Measurements from ENCODE around the gene ZNF414.

The ZNF414 gene

DNA sequence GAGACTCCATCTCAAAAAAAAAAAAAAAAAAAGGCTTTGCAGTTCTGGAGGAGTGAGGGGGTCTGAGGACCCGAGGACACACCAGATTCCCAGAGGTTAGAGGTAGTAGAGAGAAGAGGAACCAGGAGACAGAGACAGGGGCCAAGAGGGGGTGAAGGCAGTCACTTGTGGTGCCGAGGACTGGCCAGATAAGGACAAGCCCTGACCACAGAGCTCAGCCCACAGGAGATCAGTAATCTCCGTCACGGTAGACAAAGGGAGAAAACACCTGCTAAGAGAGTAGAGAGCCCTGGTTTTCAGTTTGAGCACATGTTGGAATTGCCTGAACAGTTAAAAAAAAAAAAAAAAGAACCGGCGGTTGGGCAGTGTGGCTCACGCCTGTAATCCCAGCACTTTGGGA, 9.8 kb downstream of the ZNF414 start:
- H3K9me3 ChIP-seq (ENCODE audit: insufficient read depth, low read depth, low read length), result no peaks in the 10 kb centered on the region
- H3K4me1 ChIP-seq (ENCODE audit: insufficient read depth, low read length, poor library complexity, severe bottlenecking), result peaks cover 18% of the 10 kb centered on the region
- H3K9ac ChIP-seq (ENCODE audit: low read depth, low read length, poor library complexity, severe bottlenecking), result no peak overlapping the region
- no peaks in the 10 kb centered on the region for H3K36me3 ChIP-seq (ENCODE audit: insufficient read depth, low read length)
- H3F3A ChIP-seq (ENCODE audit: low read depth), result no peaks in the 10 kb centered on the region
- no peaks in the 10 kb centered on the region for H4K20me1 ChIP-seq (ENCODE audit: insufficient read depth, low read length, poor library complexity, severe bottlenecking)
- H3K27me3 ChIP-seq (ENCODE audit: insufficient read depth, low read length, poor library complexity, severe bottlenecking), result no peaks in the 10 kb centered on the region
- H2AFZ ChIP-seq (ENCODE audit: low read length), result no peak overlapping the region
- no peak overlapping the region for H3K4me2 ChIP-seq (ENCODE audit: low read depth, low read length, poor library complexity, severe bottlenecking)
- no peak for TF ChIP-seq EZH2phosphoT487 (IDR thresholded peaks at IDR 0.05; ENCODE audit: borderline replicate concordance)
- TF ChIP-seq, protein P1, sequence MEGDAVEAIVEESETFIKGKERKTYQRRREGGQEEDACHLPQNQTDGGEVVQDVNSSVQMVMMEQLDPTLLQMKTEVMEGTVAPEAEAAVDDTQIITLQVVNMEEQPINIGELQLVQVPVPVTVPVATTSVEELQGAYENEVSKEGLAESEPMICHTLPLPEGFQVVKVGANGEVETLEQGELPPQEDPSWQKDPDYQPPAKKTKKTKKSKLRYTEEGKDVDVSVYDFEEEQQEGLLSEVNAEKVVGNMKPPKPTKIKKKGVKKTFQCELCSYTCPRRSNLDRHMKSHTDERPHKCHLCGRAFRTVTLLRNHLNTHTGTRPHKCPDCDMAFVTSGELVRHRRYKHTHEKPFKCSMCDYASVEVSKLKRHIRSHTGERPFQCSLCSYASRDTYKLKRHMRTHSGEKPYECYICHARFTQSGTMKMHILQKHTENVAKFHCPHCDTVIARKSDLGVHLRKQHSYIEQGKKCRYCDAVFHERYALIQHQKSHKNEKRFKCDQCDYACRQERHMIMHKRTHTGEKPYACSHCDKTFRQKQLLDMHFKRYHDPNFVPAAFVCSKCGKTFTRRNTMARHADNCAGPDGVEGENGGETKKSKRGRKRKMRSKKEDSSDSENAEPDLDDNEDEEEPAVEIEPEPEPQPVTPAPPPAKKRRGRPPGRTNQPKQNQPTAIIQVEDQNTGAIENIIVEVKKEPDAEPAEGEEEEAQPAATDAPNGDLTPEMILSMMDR (conservative IDR thresholded peaks at IDR 0.05; ENCODE audit: low read length), result no peak
- no peaks in the 10 kb centered on the region for H3K9me2 ChIP-seq (replicated peaks; ENCODE audit: low read depth, low read length)
- H3K4me3 ChIP-seq (ENCODE audit: low read length, poor library complexity, severe bottlenecking), result no peak overlapping the region
- no peaks in the 10 kb centered on the region for H3K79me2 ChIP-seq (ENCODE audit: insufficient read depth, low read length)

DNA sequence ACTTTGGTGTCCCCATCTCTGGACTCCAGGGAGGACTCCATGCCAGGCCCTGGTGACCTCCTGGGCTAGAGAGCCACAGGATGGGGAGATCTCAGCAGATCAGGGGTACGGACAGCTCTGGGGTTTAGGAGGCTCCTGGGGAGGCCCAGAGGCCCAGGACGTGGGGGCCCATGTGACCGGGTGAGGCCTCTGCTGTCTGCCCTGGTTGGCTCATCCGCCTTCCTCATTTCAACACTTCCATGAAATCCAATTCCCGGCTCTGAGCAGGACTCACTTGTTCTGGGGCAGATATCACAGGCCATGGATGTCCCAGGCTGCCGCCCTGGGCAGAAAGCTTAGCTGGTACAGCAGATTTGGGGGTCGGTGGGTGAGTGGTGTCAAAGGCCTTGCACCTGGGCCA, 10.5 kb downstream of the ZNF414 start:
- Histone ChIP-seq H3K9me3 (ENCODE audit: insufficient read depth, low read depth, low read length) (no peaks in the 10 kb centered on the region), H3K4me1 (ENCODE audit: insufficient read depth, low read length, poor library complexity, severe bottlenecking) (peaks cover 18% of the 10 kb centered on the region), H3K36me3 (ENCODE audit: insufficient read depth, low read length) (no peaks in the 10 kb centered on the region), H3K9ac (ENCODE audit: low read depth, low read length, poor library complexity, severe bottlenecking) (no peak overlapping the region), H3K4me3 (ENCODE audit: low read length, poor library complexity, severe bottlenecking) (no peak overlapping the region), H3K9me2 (replicated peaks; ENCODE audit: low read depth, low read length) (no peaks in the 10 kb centered on the region), H2AFZ (ENCODE audit: low read length) (no peak overlapping the region), H3K27me3 (ENCODE audit: insufficient read depth, low read length, poor library complexity, severe bottlenecking) (no peaks in the 10 kb centered on the region), H3F3A (ENCODE audit: low read depth) (no peaks in the 10 kb centered on the region), H3K4me2 (ENCODE audit: low read depth, low read length, poor library complexity, severe bottlenecking) (no peak overlapping the region), H3K79me2 (ENCODE audit: insufficient read depth, low read length) (no peaks in the 10 kb centered on the region), H4K20me1 (ENCODE audit: insufficient read depth, low read length, poor library complexity, severe bottlenecking) (no peaks in the 10 kb centered on the region)
- TF ChIP-seq EZH2phosphoT487 (IDR thresholded peaks at IDR 0.05; ENCODE audit: borderline replicate concordance), result no peak
- TF ChIP-seq, protein P1 (conservative IDR thresholded peaks at IDR 0.05; ENCODE audit: low read length), result no peak

DNA sequence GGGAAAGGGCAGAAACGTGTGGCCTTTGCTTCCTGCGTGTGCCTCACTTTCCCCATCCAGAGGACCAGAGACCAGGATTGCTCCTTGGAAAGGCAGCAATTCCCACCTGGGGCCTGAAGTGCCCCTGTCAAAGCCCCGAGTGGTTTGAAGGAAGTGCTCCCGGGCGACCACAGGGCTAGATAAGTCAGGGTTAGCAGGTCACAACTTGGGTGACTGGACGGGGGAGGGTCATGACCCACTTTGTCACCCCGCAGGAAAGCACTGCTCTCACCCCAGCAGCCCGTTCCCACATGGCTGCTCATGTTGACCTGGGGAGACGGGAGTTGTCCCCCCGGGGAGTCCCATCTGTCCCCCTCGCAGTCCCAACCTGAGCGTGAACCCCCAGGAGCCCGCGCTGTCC, 12.0 kb downstream of the ZNF414 start:
- peaks cover 18% of the 10 kb centered on the region for H3K4me1 ChIP-seq (ENCODE audit: insufficient read depth, low read length, poor library complexity, severe bottlenecking)
- H3K4me3 ChIP-seq (ENCODE audit: low read length, poor library complexity, severe bottlenecking), result peak overlapping the region; percentile 7
- no peaks in the 10 kb centered on the region for H3K9me2 ChIP-seq (replicated peaks; ENCODE audit: low read depth, low read length)
- no peak overlapping the region for H2AFZ ChIP-seq (ENCODE audit: low read length)
- no peaks in the 10 kb centered on the region for H3K36me3 ChIP-seq (ENCODE audit: insufficient read depth, low read length)
- H4K20me1 ChIP-seq (ENCODE audit: insufficient read depth, low read length, poor library complexity, severe bottlenecking), result no peaks in the 10 kb centered on the region
- no peaks in the 10 kb centered on the region for H3K9me3 ChIP-seq (ENCODE audit: insufficient read depth, low read depth, low read length)
- H3K27me3 ChIP-seq (ENCODE audit: insufficient read depth, low read length, poor library complexity, severe bottlenecking), result no peaks in the 10 kb centered on the region
- H3K4me2 ChIP-seq (ENCODE audit: low read depth, low read length, poor library complexity, severe bottlenecking), result peak overlapping the region; percentile 54
- no peak for TF ChIP-seq EZH2phosphoT487 (IDR thresholded peaks at IDR 0.05; ENCODE audit: borderline replicate concordance)
- TF ChIP-seq, protein P1 (conservative IDR thresholded peaks at IDR 0.05; ENCODE audit: low read length), result no peak
- no peaks in the 10 kb centered on the region for H3K79me2 ChIP-seq (ENCODE audit: insufficient read depth, low read length)
- H3K9ac ChIP-seq (ENCODE audit: low read depth, low read length, poor library complexity, severe bottlenecking), result peak overlapping the region; percentile 41
- no peaks in the 10 kb centered on the region for H3F3A ChIP-seq (ENCODE audit: low read depth)
